Panc1 (cell line): ENCODE data around the gene RASA3.

Source experiments
- POLR2AphosphoS5 ChIP-seq: IDR thresholded peaks from 2 replicates; pipeline ENCODE4 v1.6.1; 2012; ENCODE audit warnings: mild to moderate bottlenecking, low read depth, low read length, moderate library complexity
- SIN3A ChIP-seq: IDR thresholded peaks from 2 replicates; pipeline ENCODE4 v1.6.1; 2012; ENCODE audit warnings: low read depth, mild to moderate bottlenecking, low read length, moderate library complexity, borderline replicate concordance; ENCODE audit not compliant: insufficient read depth
- TF ChIP-seq, protein P1 (sequence below): fragments of 450-650 bp; IDR thresholded peaks from 2 replicates; pipeline ENCODE4 v1.5.1; 2017; ENCODE audit warnings: mild to moderate bottlenecking
- TF ChIP-seq, protein P2 (sequence below), 2 experiments: IDR thresholded peaks; 2 replicates each; pipeline ENCODE4 v1.6.1; 2011 to 2012; ENCODE audit warnings: low read depth in 2 of 2, control low read depth in 1 of 2, low read length in 1 of 2, mild to moderate bottlenecking in 1 of 2, moderate library complexity in 1 of 2; ENCODE audit not compliant: insufficient read depth in 1 of 2

DNA sequence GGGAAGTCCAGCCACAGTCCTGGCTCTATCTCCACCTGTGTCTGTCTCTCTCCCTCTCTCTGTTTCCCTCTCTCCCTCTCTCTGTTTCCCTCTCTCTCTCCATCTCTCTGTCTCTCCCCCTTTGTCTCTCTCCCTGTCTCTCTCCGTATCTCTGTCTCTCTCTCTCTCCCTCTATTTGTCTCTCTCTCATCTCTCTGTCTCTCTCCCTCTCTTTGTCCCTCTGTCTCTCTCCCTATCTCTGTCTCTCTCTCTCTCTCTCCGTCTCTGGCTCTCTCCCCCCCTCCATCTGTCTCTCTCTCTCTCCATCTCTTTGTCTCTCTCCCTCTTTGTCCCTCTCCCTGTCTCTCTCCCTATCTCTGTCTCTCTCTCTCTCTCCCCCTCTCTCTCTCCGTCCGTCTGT, 119.1 kb downstream of the RASA3 start:
- TF ChIP-seq, protein P1, sequence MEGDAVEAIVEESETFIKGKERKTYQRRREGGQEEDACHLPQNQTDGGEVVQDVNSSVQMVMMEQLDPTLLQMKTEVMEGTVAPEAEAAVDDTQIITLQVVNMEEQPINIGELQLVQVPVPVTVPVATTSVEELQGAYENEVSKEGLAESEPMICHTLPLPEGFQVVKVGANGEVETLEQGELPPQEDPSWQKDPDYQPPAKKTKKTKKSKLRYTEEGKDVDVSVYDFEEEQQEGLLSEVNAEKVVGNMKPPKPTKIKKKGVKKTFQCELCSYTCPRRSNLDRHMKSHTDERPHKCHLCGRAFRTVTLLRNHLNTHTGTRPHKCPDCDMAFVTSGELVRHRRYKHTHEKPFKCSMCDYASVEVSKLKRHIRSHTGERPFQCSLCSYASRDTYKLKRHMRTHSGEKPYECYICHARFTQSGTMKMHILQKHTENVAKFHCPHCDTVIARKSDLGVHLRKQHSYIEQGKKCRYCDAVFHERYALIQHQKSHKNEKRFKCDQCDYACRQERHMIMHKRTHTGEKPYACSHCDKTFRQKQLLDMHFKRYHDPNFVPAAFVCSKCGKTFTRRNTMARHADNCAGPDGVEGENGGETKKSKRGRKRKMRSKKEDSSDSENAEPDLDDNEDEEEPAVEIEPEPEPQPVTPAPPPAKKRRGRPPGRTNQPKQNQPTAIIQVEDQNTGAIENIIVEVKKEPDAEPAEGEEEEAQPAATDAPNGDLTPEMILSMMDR: no peak
- TF ChIP-seq, protein P2, sequence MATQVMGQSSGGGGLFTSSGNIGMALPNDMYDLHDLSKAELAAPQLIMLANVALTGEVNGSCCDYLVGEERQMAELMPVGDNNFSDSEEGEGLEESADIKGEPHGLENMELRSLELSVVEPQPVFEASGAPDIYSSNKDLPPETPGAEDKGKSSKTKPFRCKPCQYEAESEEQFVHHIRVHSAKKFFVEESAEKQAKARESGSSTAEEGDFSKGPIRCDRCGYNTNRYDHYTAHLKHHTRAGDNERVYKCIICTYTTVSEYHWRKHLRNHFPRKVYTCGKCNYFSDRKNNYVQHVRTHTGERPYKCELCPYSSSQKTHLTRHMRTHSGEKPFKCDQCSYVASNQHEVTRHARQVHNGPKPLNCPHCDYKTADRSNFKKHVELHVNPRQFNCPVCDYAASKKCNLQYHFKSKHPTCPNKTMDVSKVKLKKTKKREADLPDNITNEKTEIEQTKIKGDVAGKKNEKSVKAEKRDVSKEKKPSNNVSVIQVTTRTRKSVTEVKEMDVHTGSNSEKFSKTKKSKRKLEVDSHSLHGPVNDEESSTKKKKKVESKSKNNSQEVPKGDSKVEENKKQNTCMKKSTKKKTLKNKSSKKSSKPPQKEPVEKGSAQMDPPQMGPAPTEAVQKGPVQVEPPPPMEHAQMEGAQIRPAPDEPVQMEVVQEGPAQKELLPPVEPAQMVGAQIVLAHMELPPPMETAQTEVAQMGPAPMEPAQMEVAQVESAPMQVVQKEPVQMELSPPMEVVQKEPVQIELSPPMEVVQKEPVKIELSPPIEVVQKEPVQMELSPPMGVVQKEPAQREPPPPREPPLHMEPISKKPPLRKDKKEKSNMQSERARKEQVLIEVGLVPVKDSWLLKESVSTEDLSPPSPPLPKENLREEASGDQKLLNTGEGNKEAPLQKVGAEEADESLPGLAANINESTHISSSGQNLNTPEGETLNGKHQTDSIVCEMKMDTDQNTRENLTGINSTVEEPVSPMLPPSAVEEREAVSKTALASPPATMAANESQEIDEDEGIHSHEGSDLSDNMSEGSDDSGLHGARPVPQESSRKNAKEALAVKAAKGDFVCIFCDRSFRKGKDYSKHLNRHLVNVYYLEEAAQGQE (IDR thresholded peaks at IDR 0.05; ENCODE audit: insufficient read depth in 1 of 2, low read depth in 2 of 2, low read length in 1 of 2): no peak
- TF ChIP-seq POLR2AphosphoS5 (no peak), SIN3A (no peak)
